Heart left ventricle (tissue), 16 donors: Measurements from ENCODE around the gene BOD1. TPM values are rescaled to one million over a fixed set of nuclear protein-coding genes. Genes with fewer than 3 reads are reported as not detected.

Source experiments
- ATAC-seq, 4 donors: fragments of 200-7000 bp; cut with Tn5 transposase; one replicate each; pipeline ENCODE4 v1.9.1; 2020 to 2022; ENCODE audit warnings: moderate library complexity in 4 of 4, mild to moderate bottlenecking in 3 of 4, moderate number of reproducible peaks in 1 of 4
- DNase-seq, 5 donors: peaks; one replicate each; pipeline ENCODE4 v3.0.0-alpha.2; 2020
- H3K27ac ChIP-seq, 12 donors: fragments of 200-600 bp; sonication (generic) in 4 of 12; one replicate each; pipeline versions ENCODE4 v1.5.0 to v1.8.0; 2016 to 2022; ENCODE audit warnings: mild to moderate bottlenecking in 2 of 12
- H3K27me3 ChIP-seq, 9 donors: fragments of 200-600 bp; sonication (generic) in 2 of 9; one replicate each; pipeline versions ENCODE4 v1.5.1 to v1.8.0; 2016 to 2022; ENCODE audit warnings: mild to moderate bottlenecking in 3 of 9
- H3K36me3 ChIP-seq, 9 donors: fragments of 200-600 bp; sonication (generic) in 2 of 9; one replicate each; pipeline versions ENCODE4 v1.5.0 to v1.8.0; 2018 to 2022; ENCODE audit warnings: mild to moderate bottlenecking in 2 of 9
- H3K4me1 ChIP-seq, 12 donors: fragments of 200-600 bp; sonication (generic) in 4 of 12; one replicate each; pipeline versions ENCODE4 v1.5.0 to v1.8.0; 2016 to 2022; ENCODE audit warnings: mild to moderate bottlenecking in 3 of 12
- H3K4me3 ChIP-seq, 12 donors: fragments of 200-600 bp; sonication (generic) in 4 of 12; one replicate each; pipeline versions ENCODE4 v1.5.0 to v1.8.0; 2017 to 2022; ENCODE audit warnings: mild to moderate bottlenecking in 9 of 12, moderate library complexity in 4 of 12
- H3K9me3 ChIP-seq, 12 donors: fragments of 200-600 bp; sonication (generic) in 4 of 12; one replicate each; pipeline versions ENCODE4 v1.5.0 to v1.8.0; 2016 to 2022; ENCODE audit warnings: mild to moderate bottlenecking in 1 of 12
- CTCF ChIP-seq, 12 donors: fragments of 200-600 bp; sonication (generic) in 4 of 12; IDR thresholded peaks; one replicate each; pipeline versions ENCODE4 v1.5.0 to v1.8.0; 2018 to 2022; ENCODE audit warnings: antibody characterized with exemption in 12 of 12, mild to moderate bottlenecking in 5 of 12
- POLR2A ChIP-seq, 2 donors: fragments of 450-650 bp; IDR thresholded peaks; one replicate each; pipeline ENCODE4 v1.6.1; 2017; ENCODE audit warnings: antibody characterized with exemption in 2 of 2, mild to moderate bottlenecking in 2 of 2, moderate library complexity in 2 of 2
- WGBS, 4 donors: extraction: QIAGEN DNeasy Blood & Tissue Kit in 2 of 4; methylation state at CpG; one replicate each; pipeline versions ENCODE4 v1.1.5 to v1.1.7; 2013 to 2018; 5-methylcytosine and 5-hydroxymethylcytosine counted together
- intact Hi-C, 10 donors: fragments of 100-400 bp; cut with DNase I; formaldehyde crosslinking; loops; one replicate each; pipeline versions ENCODE4 v1.11.1 to v1.14.2; 2022
- polyA plus RNA-seq, 2 donors: library from polyadenylated mRNA; stranded (reverse); fragments of 200-250 nt; gene quantifications; one replicate each; pipeline ENCODE4 v1.2.3, GENCODE V29; 2013
- total RNA-seq, 9 donors: library from RNA; depleted of rRNA in 2 of 9; stranded (reverse); fragments of >200 nt in 2 of 9; fragmentation: NEBNext Ultra II Directional in 3 of 9; extraction: Animal tissue kit (Norgen Biotek cat#: 25700) in 3 of 9; gene quantifications; one replicate each; pipeline versions ENCODE4 v1.1.0 to v1.2.4, GENCODE V29; 2016 to 2023
- donor health status: ischemic (EF 13 %, LVEDD 7.1; RV severe dilation, severe dysfunction).
- donor health status: healthy with polysubstance abuse.
- donor health status: DM: no; HTN: yes; CAD: no.
- donor health status: DM: no; HTN: no; CAD: no.
- donor health status: ischemic (EF 25% LVEDD 6.9; RV normal size, moderate dysfunction).
- donor health status: ischemic (EF 25% LVEDD 5.7; RV mildly dilated, moderate dysfunction).
- donor health status: healthy.
- donor health status: DM: yes; HTN: yes; CAD: no.
- donor health status: ischemic (EF 35%, LVEDD 5.7; RV mildly dilated, moderate dysfunction).
- donor health status: nonischemic (EF 11% LVEDD 7.7; RV severe dilation, severe dysfunction).
- donor health status: DM: yes; HTN: yes; CAD: no.
- donor health status: PGD.
- donor health status: ischemic (EF 29% LVEDD 5.4; RV normal size, mild dysfunction).
- donor health status: nonischemic (EF 23%, LVEDD 6.1; RV moderate dilation, normal function).

The BOD1 gene
- total and polyA plus RNA-seq, 11 donors, result 21.6 to 51.0 (median 38.3) TPM

GRCh38 chr5:173595841-173596240, 20.6 kb downstream of the BOD1 start:
- peaks cover 0 to 7% (median 0%) of the 10 kb centered on the region in 12 donors for H3K4me1 ChIP-seq
- H3K4me3 ChIP-seq, result no peak overlapping the region
- TF ChIP-seq POLR2A (IDR thresholded peaks at IDR 0.05), result no peak
- no peak for TF ChIP-seq CTCF (IDR thresholded peaks at IDR 0.05)
- no peaks in the 10 kb centered on the region for H3K27me3 ChIP-seq
- peak in 1 of 4 donors; percentile 20 for ATAC-seq
- H3K36me3 ChIP-seq, result peaks cover 0 to 3% (median 0%) of the 10 kb centered on the region in 9 donors
- WGBS, 4 donors, result 42 to 72% (median 66%) methylated on average over 3 of the region's 3 CpGs
- no peak for DNase-seq
- intact Hi-C loops, result no loop called here
- H3K9me3 ChIP-seq, result peaks cover 0 to 28% (median 12%) of the 10 kb centered on the region in 12 donors
- peak overlapping the region in 1 of 12 donors; percentile 27 for H3K27ac ChIP-seq

GRCh38 chr5:173594061-173594460, 22.4 kb downstream of the BOD1 start:
- Histone ChIP-seq H3K4me1 (peaks cover 0 to 13% (median 1%) of the 10 kb centered on the region in 12 donors), H3K27me3 (no peaks in the 10 kb centered on the region), H3K4me3 (no peak overlapping the region), H3K9me3 (peaks cover 0 to 28% (median 12%) of the 10 kb centered on the region in 12 donors), H3K27ac (no peak overlapping the region), H3K36me3 (peaks cover 0 to 3% (median 0%) of the 10 kb centered on the region in 9 donors)
- intact Hi-C loops, result no loop called here
- no peak for TF ChIP-seq CTCF (IDR thresholded peaks at IDR 0.05)
- no peak for TF ChIP-seq POLR2A (IDR thresholded peaks at IDR 0.05)
- 95 to 100% (median 96%) methylated on average over 3 of the region's 3 CpGs for WGBS, 4 donors
- ATAC-seq, result no peak
- no peak for DNase-seq

GRCh38 chr5:173592050-173592669, 24.3 kb downstream of the BOD1 start:
- peak overlapping the region in 1 of 12 donors; percentile 60 for H3K27ac ChIP-seq
- 81 to 86% (median 84%) methylated on average over 2 of the region's 2 CpGs for WGBS, 4 donors
- TF ChIP-seq CTCF (IDR thresholded peaks at IDR 0.05), result peak in 9 of 12 donors; percentile 15 to 44 (median 30)
- TF ChIP-seq POLR2A (IDR thresholded peaks at IDR 0.05), result no peak
- H3K36me3 ChIP-seq, result peaks cover 0 to 3% (median 0%) of the 10 kb centered on the region in 9 donors
- no peaks in the 10 kb centered on the region for H3K27me3 ChIP-seq
- peaks cover 0 to 13% (median 1%) of the 10 kb centered on the region in 12 donors for H3K4me1 ChIP-seq
- intact Hi-C loops, result no loop called here
- DNase-seq, result no peak
- H3K4me3 ChIP-seq, result no peak overlapping the region
- H3K9me3 ChIP-seq, result peaks cover 0 to 39% (median 12%) of the 10 kb centered on the region in 12 donors
- no peak for ATAC-seq

- 55 to 59% (median 57%) methylated on average over 10 to 11 of the region's 11 CpGs for WGBS, 4 donors
- no peaks in the 10 kb centered on the region for H3K27me3 ChIP-seq
- H3K27ac ChIP-seq, result peak overlapping the region in 6 of 12 donors; percentile 13 to 63 (median 38)
- H3K4me3 ChIP-seq, result peak overlapping the region in 1 of 12 donors; percentile 1
- ATAC-seq (peak; percentile 44 to 74 (median 66)), DNase-seq (peak in 3 of 5 donors; percentile 30 to 77 (median 37))
- TF ChIP-seq POLR2A (IDR thresholded peaks at IDR 0.05), result no peak
- no peak for TF ChIP-seq CTCF (IDR thresholded peaks at IDR 0.05)
- peaks cover 0 to 44% (median 12%) of the 10 kb centered on the region in 12 donors for H3K9me3 ChIP-seq
- intact Hi-C loops, result no loop called here
- H3K4me1 ChIP-seq, result peaks cover 0 to 13% (median 1%) of the 10 kb centered on the region in 12 donors
- H3K36me3 ChIP-seq, result peaks cover 0 to 3% (median 0%) of the 10 kb centered on the region in 9 donors
Observed at GRCh38 chr5:173591056-173591514, 25.4 kb downstream of the BOD1 start.
